IMR-90 (cell line): ENCODE data around the gene AGK. TPM values are rescaled to one million over a fixed set of nuclear protein-coding genes. Genes with fewer than 3 reads are reported as not detected.
A peak's percentile ranks its signal among the peaks of the same experiment; 100 is the strongest.

Experiments
- ATAC-seq: fragments of 200-7000 bp; cut with Tn5 transposase; 2 replicates; pipeline ENCODE4 v1.9.1; 2020; ENCODE audit warnings: low read depth, mild to moderate bottlenecking, moderate library complexity
- BruUV-seq: library from RNA; stranded (reverse); fragments of 400-500 nt; replicated peaks from 2 replicates; lab custom pipeline; 2021; lab: Mats Ljungman, UMichigan
- CTCF ChIA-PET: fragments of 300-600 bp; formaldehyde crosslinking; extraction: SDS; loops from one replicate; lab custom pipeline; 2021; ENCODE audit warnings: antibody characterized with exemption; lab: Yijun Ruan, JAX
- POLR2A ChIA-PET: fragments of 300-600 bp; sonication (Branson Sonifier 250); formaldehyde crosslinking; loops from one replicate; lab custom pipeline; 2022; ENCODE audit warnings: antibody characterized with exemption; ENCODE audit not compliant: unreplicated experiment; lab: Charles Lee
- DNase-seq: peaks from one replicate; pipeline ENCODE4 v3.0.0; 2013
- H2AFZ ChIP-seq: replicated peaks from 2 replicates; pipeline ENCODE3; 2013; ENCODE audit warnings: low read length, mild to moderate bottlenecking; ENCODE audit not compliant: poor library complexity
- H2AK5ac ChIP-seq: 2 replicates; pipeline ENCODE4 v1.6.1; 2013; ENCODE audit warnings: low read depth, low read length, inconsistent platforms
- H2AK9ac ChIP-seq: replicated peaks from 2 replicates; pipeline ENCODE3; 2013; ENCODE audit warnings: mild to moderate bottlenecking, low read depth, low read length, moderate library complexity; ENCODE audit not compliant: poor library complexity
- H2BK120ac ChIP-seq: 2 replicates; pipeline ENCODE4 v1.6.1; 2013; ENCODE audit warnings: low read depth, low read length, inconsistent platforms
- H2BK15ac ChIP-seq: 3 replicates; pipeline ENCODE4 v1.6.1; 2013; ENCODE audit warnings: low read depth, low read length, inconsistent platforms
- H2BK20ac ChIP-seq: 2 replicates; pipeline ENCODE4 v1.6.1; 2013; ENCODE audit warnings: low read depth, mild to moderate bottlenecking, inconsistent platforms, low read length, moderate library complexity
- H2BK5ac ChIP-seq: 2 replicates; pipeline ENCODE4 v1.6.1; 2013; ENCODE audit warnings: mild to moderate bottlenecking, low read depth, low read length, inconsistent platforms; ENCODE audit not compliant: poor library complexity, severe bottlenecking
- H3K14ac ChIP-seq: replicated peaks from 2 replicates; pipeline ENCODE4 v1.6.1; 2013; ENCODE audit warnings: low read depth, low read length, inconsistent platforms
- H3K18ac ChIP-seq: 2 replicates; pipeline ENCODE4 v1.6.1; 2013; ENCODE audit warnings: low read depth, low read length, control low read depth
- H3K23ac ChIP-seq: 2 replicates; pipeline ENCODE4 v1.6.1; 2013; ENCODE audit warnings: low read depth, low read length, inconsistent platforms
- H3K27ac ChIP-seq: 2 replicates; pipeline ENCODE4 v1.5.1; 2013; ENCODE audit warnings: mild to moderate bottlenecking, control low read depth, low read length; ENCODE audit not compliant: insufficient read depth
- H3K27me3 ChIP-seq: 2 replicates; pipeline ENCODE4 v1.6.1; 2013; ENCODE audit warnings: low read length; ENCODE audit not compliant: control insufficient read depth, insufficient read depth
- H3K36me3 ChIP-seq: 2 replicates; pipeline ENCODE4 v1.6.1; 2013; ENCODE audit warnings: low read length, mixed read lengths; ENCODE audit not compliant: control insufficient read depth, insufficient read depth
- H3K4ac ChIP-seq: 2 replicates; pipeline ENCODE4 v1.6.1; 2013; ENCODE audit warnings: low read depth, low read length, inconsistent platforms
- H3K4me1 ChIP-seq: 2 replicates; pipeline ENCODE4 v1.6.1; 2013; ENCODE audit warnings: low read length, mixed read lengths; ENCODE audit not compliant: control insufficient read depth, insufficient read depth
- H3K4me2 ChIP-seq: 2 replicates; pipeline ENCODE4 v1.6.1; 2013; ENCODE audit warnings: low read depth, mild to moderate bottlenecking, control low read depth, low read length, moderate library complexity
- H3K4me3 ChIP-seq: 2 replicates; pipeline ENCODE4 v1.5.1; 2013; ENCODE audit warnings: low read depth, mild to moderate bottlenecking, control low read depth, low read length, moderate library complexity; ENCODE audit not compliant: insufficient read depth
- H3K56ac ChIP-seq: 2 replicates; pipeline ENCODE4 v1.6.1; 2013; ENCODE audit warnings: low read length, inconsistent platforms; ENCODE audit not compliant: insufficient read depth; ENCODE audit errors: extremely low read depth
- H3K79me1 ChIP-seq, 2 experiments: 2 replicates each; pipeline ENCODE4 v1.6.1; 2013; ENCODE audit warnings: low read length in 2 of 2, inconsistent platforms in 1 of 2, low read depth in 1 of 2
- H3K9ac ChIP-seq: 2 replicates; pipeline ENCODE4 v1.6.1; 2013; ENCODE audit warnings: low read depth, low read length, control low read depth
- H3K9me1 ChIP-seq: 2 replicates; pipeline ENCODE4 v1.6.1; 2013; ENCODE audit warnings: low read length, inconsistent platforms; ENCODE audit not compliant: insufficient read depth
- H3K9me3 ChIP-seq: 2 replicates; pipeline ENCODE4 v1.6.1; 2013; ENCODE audit warnings: low read length; ENCODE audit not compliant: control insufficient read depth, insufficient read depth
- H4K20me1 ChIP-seq: 2 replicates; pipeline ENCODE4 v1.6.1; 2013; ENCODE audit warnings: low read length, inconsistent platforms; ENCODE audit not compliant: insufficient read depth
- H4K5ac ChIP-seq: 2 replicates; pipeline ENCODE4 v1.6.1; 2013; ENCODE audit warnings: mild to moderate bottlenecking, low read depth, low read length, control low read depth
- H4K8ac ChIP-seq, 2 experiments: 2 replicates each; pipeline ENCODE4 v1.6.1; 2013; ENCODE audit warnings: low read depth in 2 of 2, low read length in 2 of 2, control low read depth in 1 of 2, inconsistent platforms in 1 of 2
- H4K91ac ChIP-seq: 2 replicates; pipeline ENCODE4 v1.6.1; 2013; ENCODE audit warnings: low read depth, low read length, inconsistent platforms; ENCODE audit not compliant: insufficient read depth
- BHLHE40 ChIP-seq: fragments of 150-350 bp; IDR thresholded peaks from 2 replicates; pipeline ENCODE4 v1.6.1; 2016; ENCODE audit warnings: mild to moderate bottlenecking, low read depth, low read length
- CEBPB ChIP-seq: IDR thresholded peaks from 2 replicates; pipeline ENCODE4 v1.6.1; 2012; ENCODE audit warnings: low read depth, low read length, improper control_type of control experiment
- MAFK ChIP-seq: IDR thresholded peaks from 2 replicates; pipeline ENCODE4 v1.6.1; 2012; ENCODE audit warnings: low read depth, low read length, improper control_type of control experiment
- MXI1 ChIP-seq: IDR thresholded peaks from 2 replicates; pipeline ENCODE4 v1.6.1; 2012; ENCODE audit warnings: low read depth, mild to moderate bottlenecking, low read length, moderate library complexity, borderline replicate concordance
- POLR2A ChIP-seq: IDR thresholded peaks from 2 replicates; pipeline ENCODE4 v1.6.1; 2012; ENCODE audit warnings: mild to moderate bottlenecking, low read depth, low read length
- WGBS, 2 experiments: methylation state at CpG; one replicate each; pipeline versions ENCODE4 v1.1.5 to v1.1.7; 2013; ENCODE audit warnings: missing lambda C conversion rate in 2 of 2; ENCODE audit not compliant: insufficient read length in 1 of 2; ENCODE audit errors: extremely low coverage in 2 of 2; 5-methylcytosine and 5-hydroxymethylcytosine counted together
- dilution Hi-C: fragments of 300-500 bp; cut with HindIII; formaldehyde crosslinking; loops from one replicate; pipeline ENCODE4 v1.14.3; 2018; ENCODE audit warnings: low sequenced_read_pairs; ENCODE audit not compliant: unreplicated experiment
- in situ Hi-C: fragments of 300-500 bp; cut with MboI; formaldehyde crosslinking; loops from 3 replicates; pipeline ENCODE4 v1.14.3; 2019; ENCODE audit warnings: low sequenced_read_pairs, inconsistent platforms, mixed read lengths
- intact Hi-C: fragments of 100-400 bp; cut with micrococcal nuclease; formaldehyde crosslinking; loops from 2 replicates; pipeline ENCODE4 v1.10.0; 2022
- polyA plus RNA-seq, 3 experiments: library from polyadenylated mRNA; depleted of rRNA; stranded (reverse); fragments of >200 nt; gene quantifications; 2 replicates each; pipeline ENCODE4 v1.2.3, GENCODE V29; 2012; ENCODE audit warnings: low replicate concordance in 1 of 3
- total RNA-seq: library from RNA; depleted of rRNA; stranded (reverse); fragments of >200 nt; gene quantifications from 2 replicates; pipeline ENCODE4 v1.2.3, GENCODE V29; 2012

AGK gene
- total and polyA plus RNA-seq, 2 of the 4 experiments (the other 2 are of a cell fraction): 35.5 to 37.3 TPM

GRCh38 chr7:141700848-141701371, 149.7 kb downstream of the AGK start:
- Histone ChIP-seq H3K4me3 (peak overlapping the region; percentile 88), H3K79me1 (peaks cover 8% of the 10 kb centered on the region in 2 experiments; a peak in 2 of 4 replicates), H3K9me3 (no peaks in the 10 kb centered on the region), H3K9ac (no peak overlapping the region), H3K27ac (no peak overlapping the region), H4K20me1 (no peaks in the 10 kb centered on the region; the same call in 1 of the 2 replicates), H3K18ac (no peak overlapping the region), H2BK5ac (no peak overlapping the region), H4K8ac (no peak overlapping the region), H3K14ac (no peak overlapping the region), H3K9me1 (no peaks in the 10 kb centered on the region), H4K91ac (no peak overlapping the region), H2AK5ac (no peak overlapping the region), H2BK120ac (no peak overlapping the region), H3K4ac (no peak overlapping the region), H2BK15ac (no peak overlapping the region), H4K5ac (no peak overlapping the region), H3K4me2 (peak overlapping the region; percentile 73), H2AK9ac (peak overlapping the region; percentile 33), H3K23ac (no peak overlapping the region), H3K27me3 (peaks cover 3% of the 10 kb centered on the region; the same call in 1 of the 2 replicates), H3K36me3 (no peaks in the 10 kb centered on the region), H3K56ac (no peak overlapping the region), H2AFZ (peak overlapping the region; percentile 47), H3K4me1 (peaks cover 1% of the 10 kb centered on the region; the same call in 1 of the 2 replicates), H2BK20ac (no peak overlapping the region)
- BruUV-seq: no TSS peak
- ChIA-PET POLR2A (no interaction called here), CTCF (no interaction called here)
- intact Hi-C loops: no loop called here
- peak; percentile 6; the same call in 1 of the 2 replicates for ATAC-seq
- WGBS, 2 experiments: 29% methylated on average over 2 of the region's 20 CpGs; no CpG with 5 or more reads in 1 of the 2 experiments
- dilution Hi-C loops: no loop called here
- in situ Hi-C loops: no loop called here
- DNase-seq: no peak
- no peak for TF ChIP-seq POLR2A
- no peak for TF ChIP-seq MAFK
- TF ChIP-seq MXI1: no peak
- no peak for TF ChIP-seq BHLHE40
- TF ChIP-seq CEBPB: no peak
